NCI-H1436 (cell line): ENCODE data around the gene MIEN1.
"Not testable (repeated sequence)": the region's sequence is repeated elsewhere in the genome, so short reads cannot be mapped to it uniquely, and the experiment has no call there.

Experiments used
- DNase-seq: peaks from one replicate; lab custom pipeline; 2025; lab: John Stamatoyannopoulos, UW

MIEN1 gene

DNA sequence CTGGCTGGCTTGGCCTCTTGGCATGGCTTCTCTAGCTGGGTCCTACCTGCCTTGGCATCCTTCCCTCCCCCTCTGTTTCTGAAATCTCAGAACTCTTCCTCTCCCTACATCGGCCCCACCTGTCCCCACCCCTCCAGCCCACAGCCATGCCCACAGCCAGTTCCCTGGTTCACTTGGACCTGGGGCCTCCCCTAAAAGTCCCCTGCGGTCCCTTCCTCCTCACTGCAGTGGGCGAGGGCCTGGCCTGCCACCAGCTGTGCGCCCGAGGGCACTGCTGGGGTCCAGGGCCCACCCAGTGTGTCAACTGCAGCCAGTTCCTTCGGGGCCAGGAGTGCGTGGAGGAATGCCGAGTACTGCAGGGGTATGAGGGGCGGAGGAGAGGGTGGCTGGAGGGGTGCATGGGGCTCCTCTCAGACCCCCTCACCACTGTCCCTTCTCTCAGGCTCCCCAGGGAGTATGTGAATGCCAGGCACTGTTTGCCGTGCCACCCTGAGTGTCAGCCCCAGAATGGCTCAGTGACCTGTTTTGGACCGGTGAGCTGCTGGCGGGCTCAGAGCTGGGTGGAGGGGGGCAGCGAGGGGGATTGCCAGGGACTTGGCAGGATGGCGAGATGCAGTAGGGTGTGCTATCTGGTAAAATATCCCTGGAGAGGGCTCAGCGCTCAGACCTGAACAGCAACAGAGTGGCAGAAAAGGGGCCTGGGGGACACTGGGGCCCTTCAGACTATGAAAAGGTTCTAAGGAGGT is 14.1 kb downstream of the MIEN1 start:
- DNase-seq = no peak

DNA sequence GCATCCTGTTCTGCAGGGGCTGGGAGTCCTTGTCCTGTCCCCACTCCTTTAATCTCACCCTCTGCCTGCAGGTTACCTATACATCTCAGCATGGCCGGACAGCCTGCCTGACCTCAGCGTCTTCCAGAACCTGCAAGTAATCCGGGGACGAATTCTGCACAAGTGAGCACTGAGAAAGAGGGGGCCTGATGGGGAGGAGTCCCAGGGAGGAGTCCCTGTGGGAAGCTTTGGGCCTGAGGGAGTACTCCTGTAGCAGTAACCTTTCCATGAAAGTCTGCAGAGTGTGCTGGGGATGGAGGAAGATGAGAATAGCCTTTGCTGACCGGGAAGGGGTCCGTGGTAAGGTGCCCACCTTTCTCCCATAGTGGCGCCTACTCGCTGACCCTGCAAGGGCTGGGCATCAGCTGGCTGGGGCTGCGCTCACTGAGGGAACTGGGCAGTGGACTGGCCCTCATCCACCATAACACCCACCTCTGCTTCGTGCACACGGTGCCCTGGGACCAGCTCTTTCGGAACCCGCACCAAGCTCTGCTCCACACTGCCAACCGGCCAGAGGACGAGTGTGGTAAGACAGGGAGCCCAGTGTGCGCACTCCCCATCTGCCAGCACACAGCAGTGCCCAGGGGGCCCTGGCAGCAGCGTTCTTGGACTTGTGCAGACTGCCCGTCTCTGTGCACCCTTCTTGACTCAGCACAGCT is 14.8 kb downstream of the MIEN1 start:
- DNase-seq = no peak

DNA sequence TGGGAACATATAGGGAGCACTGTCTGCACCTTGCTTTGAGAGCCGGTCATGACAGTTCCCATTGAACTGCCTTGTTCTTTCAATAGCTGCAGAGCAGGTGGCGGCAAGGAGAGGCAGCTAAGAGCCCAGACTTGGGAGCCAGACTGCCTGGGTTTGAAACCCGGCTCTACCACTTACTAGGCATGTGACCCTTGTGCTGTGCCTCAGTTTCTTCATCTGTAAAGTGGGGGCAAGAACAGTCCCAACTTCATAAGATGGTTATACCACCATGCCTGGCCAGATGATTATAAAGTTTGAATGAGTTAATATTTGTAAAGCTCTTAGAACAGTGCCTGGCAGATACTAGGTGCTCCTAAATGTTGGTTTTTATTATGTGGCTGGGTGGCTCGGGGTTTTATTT is 16.1 kb downstream of the MIEN1 start:
- no peak for DNase-seq

DNA sequence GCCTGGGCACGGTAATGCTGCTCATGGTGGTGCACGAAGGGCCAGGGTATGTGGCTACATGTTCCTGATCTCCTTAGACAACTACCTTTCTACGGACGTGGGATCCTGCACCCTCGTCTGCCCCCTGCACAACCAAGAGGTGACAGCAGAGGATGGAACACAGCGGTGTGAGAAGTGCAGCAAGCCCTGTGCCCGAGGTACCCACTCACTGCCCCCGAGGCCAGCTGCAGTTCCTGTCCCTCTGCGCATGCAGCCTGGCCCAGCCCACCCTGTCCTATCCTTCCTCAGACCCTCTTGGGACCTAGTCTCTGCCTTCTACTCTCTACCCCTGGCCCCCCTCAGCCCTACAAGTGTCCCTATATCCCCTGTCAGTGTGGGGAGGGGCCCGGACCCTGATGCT is 18.5 kb downstream of the MIEN1 start:
- no peak for DNase-seq

DNA sequence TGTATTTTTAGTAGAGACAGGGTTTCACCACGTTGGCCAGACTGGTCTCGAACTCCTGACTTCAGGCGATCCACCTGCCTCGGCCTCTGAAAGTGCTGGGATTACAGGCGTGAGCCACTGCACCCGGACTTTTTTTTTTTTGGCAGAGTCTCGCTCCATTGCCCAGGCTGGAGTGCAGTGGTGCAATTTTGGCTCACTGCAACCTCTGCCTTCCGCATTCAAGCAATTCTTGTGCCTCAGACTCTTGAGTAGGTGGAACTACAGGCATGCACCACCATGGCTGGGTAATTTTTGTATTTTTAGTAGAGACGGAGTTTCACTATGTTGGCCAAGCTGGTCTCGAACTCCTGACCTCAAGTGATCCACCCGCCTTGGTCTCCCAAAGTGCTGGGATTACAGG is 19.3 kb downstream of the MIEN1 start:
- DNase-seq = not testable (repeated sequence)

DNA sequence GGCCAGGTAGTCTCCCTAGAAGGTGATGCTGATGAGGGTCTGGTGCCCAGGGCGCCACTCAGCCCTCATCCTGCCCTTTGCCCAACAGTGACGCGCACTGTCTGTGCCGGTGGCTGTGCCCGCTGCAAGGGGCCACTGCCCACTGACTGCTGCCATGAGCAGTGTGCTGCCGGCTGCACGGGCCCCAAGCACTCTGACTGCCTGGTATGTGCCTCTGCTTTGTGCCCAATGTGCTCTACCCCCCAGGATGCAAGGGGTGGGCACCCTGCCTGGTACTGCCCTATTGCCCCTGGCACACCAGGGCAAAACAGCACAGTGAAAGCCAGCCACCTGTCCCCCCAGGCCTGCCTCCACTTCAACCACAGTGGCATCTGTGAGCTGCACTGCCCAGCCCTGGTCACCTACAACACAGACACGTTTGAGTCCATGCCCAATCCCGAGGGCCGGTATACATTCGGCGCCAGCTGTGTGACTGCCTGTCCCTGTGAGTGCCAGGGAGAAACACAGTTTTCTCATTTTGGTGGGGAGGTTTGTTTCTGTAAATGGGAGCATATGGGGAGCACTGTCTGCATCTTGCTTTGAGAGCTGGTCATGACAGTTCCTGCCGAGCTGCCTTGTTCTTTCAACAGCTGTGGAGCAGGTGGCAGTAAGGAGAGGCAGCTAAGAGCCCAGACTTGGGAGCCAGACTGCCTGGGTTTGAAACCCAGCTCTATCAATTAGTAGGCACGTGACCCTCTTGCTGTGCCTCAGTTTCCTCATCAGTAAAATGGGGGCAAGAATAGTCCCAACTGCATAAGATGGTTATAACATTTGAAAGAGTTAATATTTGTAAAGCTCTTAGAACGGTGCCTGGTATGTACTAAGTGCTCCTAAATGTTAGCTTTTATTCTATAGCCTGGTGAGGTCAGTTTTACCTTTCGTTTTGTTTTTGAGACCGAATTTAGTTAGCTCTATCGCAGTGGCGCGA is 20.1 kb downstream of the MIEN1 start:
- DNase-seq = no peak

DNA sequence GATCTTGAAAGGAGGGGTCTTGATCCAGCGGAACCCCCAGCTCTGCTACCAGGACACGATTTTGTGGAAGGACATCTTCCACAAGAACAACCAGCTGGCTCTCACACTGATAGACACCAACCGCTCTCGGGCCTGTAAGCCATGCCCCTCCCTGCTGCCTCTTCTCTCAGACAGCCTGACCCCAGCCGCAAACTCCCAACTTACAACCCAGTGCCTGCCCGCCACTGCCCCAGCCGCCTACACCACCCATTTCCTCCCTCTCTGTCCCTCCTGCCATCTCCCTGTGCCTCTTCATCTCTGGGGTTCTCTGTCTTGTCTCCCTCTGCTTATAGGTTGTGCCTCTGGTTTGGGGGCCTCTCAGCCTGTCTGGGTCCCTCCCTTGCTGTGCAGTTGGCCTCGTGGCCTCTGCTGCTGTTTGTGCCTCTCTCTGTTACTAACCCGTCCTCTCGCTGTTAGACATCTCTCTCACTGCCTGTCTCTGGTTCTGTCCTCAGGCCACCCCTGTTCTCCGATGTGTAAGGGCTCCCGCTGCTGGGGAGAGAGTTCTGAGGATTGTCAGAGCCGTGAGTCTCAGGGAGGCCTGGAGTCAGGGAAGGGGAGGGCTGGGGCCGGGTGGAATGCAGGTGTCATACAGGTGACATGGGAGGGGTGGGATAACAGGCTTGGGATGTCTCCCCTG is 20.9 kb downstream of the MIEN1 start:
- no peak for DNase-seq

DNA sequence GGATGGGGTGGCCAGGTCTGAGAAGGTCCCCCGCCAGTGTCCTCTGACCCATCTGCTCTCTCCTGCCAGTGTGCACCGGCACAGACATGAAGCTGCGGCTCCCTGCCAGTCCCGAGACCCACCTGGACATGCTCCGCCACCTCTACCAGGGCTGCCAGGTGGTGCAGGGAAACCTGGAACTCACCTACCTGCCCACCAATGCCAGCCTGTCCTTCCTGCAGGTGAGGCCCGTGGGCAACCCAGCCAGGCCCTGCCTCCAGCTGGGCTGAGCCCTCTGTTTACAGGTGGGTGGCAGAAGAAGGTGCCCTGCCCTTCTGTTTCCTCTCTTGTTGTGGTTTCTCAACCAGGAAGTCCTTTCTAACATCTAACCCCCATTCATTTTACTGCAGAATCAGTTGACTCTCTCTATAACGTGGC is 23.4 kb downstream of the MIEN1 start:
- DNase-seq = no peak

DNA sequence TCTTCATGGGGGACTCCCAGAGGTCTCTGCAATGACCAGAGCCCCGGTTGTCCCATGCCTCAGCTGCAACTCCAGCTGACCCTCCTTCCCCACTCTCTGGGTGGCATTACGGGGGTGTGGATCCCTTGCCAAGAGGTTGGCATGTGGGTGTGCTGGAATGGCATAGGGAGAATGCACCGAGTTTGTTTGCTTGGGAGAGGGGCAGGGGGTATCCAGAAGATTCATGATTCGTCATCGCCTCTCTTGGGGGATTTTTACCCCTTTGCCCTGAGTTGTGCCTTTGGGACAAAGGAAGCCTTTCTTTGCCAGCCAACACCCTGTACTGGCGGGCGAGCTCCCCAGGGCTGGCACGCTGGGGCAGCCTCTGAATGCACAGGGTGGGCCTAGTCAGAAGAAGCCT is 23.9 kb downstream of the MIEN1 start:
- no peak for DNase-seq

DNA sequence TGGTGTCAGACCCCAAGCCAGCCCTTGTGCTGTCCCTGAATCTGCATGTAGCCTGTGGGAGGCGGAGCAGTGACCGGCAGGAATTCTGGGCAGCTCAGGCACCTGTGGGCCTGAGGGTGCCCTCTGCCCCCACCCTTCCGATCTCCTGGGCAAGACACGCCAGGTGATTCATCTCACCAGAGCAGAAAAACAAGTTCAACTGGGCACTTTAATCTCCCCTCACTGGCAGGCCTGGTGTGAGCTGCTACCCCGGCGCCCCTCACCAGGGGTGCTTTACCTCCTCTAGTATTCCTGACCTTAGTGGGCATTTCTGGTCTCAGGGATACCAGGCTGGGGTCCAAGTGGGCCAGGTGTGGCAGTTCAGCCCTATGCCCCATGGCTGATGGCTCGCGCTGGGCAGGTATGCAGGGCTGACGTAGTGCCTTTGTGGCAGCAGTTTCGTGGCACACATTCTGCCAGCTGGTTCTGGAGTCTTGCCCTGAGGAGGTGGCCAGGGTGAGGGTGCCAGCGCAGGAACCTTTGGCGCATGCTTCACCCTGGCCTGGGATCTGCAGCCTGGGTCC is 24.5 kb downstream of the MIEN1 start:
- DNase-seq = no peak

DNA sequence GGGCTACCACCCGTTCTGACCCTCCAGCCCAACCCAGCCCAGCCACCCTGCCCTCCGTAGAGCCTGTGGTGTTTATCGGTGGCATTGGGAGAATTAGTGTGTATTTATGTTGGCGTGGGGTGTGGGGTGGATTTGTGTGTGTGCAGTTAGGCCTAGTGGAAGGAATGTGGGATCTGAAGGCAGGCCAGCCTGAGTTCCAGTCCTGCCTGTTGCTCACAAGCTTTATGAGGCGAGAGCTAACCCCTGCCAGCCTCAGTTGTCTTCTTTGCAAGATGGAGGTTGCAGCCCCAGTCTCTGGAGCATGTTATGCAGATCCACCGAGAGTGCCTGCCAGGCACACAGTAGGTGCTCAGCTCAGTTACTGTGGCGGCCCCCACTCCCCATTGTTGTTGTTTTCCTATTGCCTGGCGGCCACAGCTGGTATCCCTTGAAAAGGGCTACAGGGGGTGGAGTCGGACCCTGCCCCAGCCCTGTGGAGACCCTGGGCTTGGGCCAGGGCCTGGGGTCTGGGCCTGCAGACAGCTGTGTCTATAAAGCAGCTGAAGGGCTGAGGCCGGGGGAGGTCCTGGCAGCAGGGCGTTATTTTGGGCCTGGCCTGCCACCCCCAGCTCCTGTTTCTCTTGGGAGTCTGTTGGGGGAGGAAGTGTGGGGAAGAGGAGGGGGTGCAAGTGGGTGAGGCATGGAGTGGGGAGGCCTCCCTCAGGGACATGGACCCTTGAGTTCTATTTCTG is 25.3 kb downstream of the MIEN1 start:
- DNase-seq = no peak

DNA sequence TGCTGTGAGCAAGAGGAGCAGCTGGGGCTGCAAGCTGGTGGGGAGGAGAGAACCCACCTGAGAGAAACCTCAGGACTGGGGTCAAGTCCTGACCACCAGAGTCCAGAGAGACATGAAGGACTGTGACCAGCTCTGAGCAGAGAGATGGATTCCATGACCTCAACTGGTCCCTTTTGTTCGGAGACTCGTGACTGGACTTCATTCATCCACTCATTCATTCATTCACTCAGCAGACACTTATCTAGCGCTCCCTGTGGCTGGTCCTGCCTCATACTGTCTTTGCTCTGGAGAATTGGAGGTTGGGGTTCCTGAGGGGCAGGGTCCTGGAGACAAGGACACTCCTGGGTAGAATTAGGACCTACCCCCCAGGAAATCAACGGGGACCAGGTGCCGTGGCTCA is 26.4 kb downstream of the MIEN1 start:
- DNase-seq = no peak

DNA sequence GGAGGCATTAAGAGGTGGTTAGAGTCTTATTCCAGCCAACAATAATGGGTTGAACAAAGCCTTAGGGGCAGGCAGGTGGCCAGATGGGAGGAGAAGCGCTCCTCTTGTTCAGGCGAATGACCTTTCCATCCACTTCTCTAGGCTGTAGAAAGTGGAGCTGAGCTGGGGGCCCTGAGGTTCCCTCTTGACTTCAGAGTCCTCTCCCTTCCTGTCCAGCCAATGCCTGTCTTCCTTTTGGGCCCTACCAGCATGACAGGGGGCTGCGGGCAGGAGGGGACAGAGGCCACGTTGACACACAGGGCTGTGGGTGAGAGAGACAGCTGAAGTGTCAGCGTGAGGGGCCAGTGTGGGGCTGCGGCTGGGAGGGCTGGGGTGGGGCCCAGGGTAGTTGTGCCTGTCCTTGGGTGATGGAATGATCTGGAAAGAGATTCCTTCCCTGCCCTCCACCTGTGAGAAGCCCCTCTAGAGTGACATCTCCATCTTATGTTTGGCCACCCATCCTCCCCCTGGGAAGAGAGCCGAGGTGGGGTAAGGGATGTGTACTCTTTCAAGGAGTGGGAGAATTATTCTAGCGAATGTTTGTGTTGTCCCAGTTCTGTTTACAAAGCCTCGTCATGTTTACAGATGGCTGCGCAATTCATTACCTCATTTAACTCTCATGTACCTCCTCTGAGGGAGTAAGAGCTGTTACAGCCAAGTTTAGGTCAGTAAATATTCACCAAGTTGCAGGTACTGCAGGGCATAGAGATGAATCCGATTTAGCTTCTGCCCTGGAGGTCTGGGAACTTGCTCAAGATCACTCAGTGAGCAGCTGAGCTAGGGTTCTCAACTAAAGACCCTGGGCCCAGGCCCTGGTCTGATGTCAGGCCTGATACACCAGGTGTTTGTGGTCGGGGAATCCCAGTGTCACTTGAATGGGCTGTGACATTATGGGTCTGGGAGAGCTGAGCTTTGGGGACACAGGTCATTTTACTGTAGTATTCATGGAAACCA is 27.1 kb downstream of the MIEN1 start:
- no peak for DNase-seq

DNA sequence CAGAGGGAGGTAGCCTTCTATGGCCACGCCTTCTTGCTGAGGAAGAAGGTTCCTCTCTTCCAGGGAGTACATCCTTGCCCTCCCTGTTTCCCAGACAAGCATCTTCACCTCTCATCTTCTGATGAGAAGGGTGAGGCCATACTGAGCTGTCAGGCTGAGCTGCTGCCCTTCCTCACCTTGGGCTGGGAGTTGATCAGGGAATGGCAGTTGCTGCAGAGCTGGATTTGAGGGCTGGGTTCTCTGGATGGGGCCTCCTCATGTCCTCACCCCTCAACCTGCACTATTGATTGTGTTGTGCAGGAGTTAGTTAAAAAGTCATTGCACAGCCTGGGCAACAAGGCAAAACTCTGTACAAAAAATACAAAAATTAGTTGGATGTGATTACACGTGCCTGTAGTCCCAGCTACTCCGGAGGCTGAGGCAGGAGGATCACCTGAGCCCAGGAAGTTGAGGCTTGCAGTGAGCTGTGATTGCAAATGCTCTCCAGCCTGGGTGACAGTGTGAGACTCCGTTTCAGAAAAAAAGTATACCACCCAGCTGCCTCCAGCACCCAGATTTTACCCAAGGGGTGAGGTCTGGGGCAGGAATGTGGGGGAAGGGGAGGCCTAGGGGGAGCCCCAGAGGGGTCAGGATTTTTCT is 28.4 kb downstream of the MIEN1 start:
- DNase-seq = no peak

DNA sequence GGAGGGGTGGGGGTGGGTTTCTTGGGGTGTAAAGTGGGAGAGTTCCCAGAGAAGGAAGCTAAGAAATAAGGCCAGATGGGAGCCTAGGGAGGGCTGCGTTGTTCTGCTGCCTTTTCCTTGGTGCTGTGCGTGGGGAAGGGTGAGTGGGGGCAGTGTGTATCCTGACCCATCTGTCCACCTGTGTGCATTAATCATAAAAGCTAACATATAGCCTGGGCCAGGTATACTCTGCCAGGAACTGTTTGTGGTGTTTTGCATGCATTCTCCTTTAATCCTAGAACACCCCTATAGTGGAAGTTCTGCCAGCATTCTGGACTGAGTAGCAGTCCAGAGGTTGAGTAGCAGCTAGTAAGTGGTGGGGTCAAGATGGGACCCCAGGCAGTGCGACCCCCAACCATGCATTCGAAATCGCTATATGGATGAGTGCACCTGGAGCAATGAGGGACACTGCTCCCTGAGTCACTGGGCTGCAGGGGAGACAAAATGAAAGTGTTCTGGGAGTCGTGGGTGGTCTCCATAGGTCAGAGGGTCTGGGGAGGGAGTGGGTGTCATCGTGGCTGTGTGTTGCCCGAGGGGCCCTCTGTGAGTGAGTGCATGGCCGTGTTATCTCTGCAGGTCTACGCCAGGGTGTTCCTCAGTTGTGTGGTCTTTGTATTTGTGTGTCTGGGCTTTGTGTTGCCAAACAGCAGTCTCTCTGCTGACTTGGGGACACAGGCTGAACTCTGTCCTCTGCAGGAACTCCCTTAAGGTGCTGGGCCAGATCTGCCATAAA is 29.1 kb downstream of the MIEN1 start:
- no peak for DNase-seq

DNA sequence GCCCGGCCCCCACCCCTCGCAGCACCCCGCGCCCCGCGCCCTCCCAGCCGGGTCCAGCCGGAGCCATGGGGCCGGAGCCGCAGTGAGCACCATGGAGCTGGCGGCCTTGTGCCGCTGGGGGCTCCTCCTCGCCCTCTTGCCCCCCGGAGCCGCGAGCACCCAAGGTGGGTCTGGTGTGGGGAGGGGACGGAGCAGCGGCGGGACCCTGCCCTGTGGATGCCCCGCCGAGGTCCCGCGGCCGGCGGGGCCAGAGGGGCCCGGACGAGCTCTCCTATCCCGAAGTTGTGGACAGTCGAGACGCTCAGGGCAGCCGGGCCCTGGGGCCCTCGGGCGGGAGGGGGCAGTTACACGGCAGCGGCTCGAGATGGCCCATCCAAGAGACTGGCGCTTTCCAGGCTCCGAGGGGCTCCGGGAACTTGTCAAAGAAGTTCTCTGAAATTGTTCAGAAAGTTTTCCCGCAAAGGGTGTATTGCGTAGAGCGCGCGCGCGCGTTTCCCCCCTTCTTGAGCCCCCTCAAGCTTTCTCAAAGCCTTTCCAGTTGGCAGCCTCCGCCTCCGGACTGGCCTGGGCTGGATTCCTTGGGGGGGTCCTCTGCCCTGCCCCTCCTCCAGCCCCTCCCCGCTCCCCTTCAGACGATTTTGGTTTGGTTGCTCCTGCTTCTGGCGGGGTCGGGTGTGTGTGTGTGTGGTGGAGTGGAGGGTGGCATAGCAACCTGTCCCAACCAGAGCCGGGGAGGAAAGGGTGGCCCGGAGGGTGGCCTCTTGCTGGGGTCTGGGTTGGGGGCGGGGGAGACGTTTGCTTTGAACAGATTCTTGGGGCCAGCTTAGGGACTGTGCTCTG is 30.0 kb downstream of the MIEN1 start:
- no peak for DNase-seq

DNA sequence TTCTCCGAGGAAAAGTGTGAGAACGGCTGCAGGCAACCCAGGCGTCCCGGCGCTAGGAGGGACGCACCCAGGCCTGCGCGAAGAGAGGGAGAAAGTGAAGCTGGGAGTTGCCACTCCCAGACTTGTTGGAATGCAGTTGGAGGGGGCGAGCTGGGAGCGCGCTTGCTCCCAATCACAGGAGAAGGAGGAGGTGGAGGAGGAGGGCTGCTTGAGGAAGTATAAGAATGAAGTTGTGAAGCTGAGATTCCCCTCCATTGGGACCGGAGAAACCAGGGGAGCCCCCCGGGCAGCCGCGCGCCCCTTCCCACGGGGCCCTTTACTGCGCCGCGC is 30.5 kb downstream of the MIEN1 start, which contains the start of gene ERBB2:
ERBB2 (plus strand) TSS at position 247 of the 330 bp plus-strand sequence. CDS start 175 bp downstream, outside the sequence.
- DNase-seq = no peak
